H1 (cell line): Measurements from ENCODE around the gene CNNM3.
A peak's percentile ranks its signal among the peaks of the same experiment; 100 is the strongest.

ENCODE experiments used
- JUN ChIP-seq: IDR thresholded peaks from 2 replicates; pipeline ENCODE4 v1.6.1; 2011; ENCODE audit warnings: low read depth, mild to moderate bottlenecking, improper control_type of control experiment, low read length
- POLR2A ChIP-seq, 2 experiments: IDR thresholded peaks; 1 replicate in 1 of 2; 2 replicates in 1 of 2; pipeline ENCODE4 v1.6.1; 2011; ENCODE audit warnings: low read depth in 2 of 2, low read length in 2 of 2, mild to moderate bottlenecking in 2 of 2; ENCODE audit errors: control extremely low read depth in 1 of 2
- POLR2AphosphoS5 ChIP-seq: IDR thresholded peaks from 2 replicates; pipeline ENCODE4 v1.6.1; 2011; ENCODE audit warnings: low read depth, low read length
- RFX5 ChIP-seq: IDR thresholded peaks from 2 replicates; pipeline ENCODE4 v1.6.1; 2011; ENCODE audit warnings: low read depth, low read length, improper control_type of control experiment, borderline replicate concordance
- SAP30 ChIP-seq: fragments of 300-600 bp; sonication (generic); IDR thresholded peaks from 2 replicates; pipeline ENCODE4 v1.7.1; 2012; ENCODE audit warnings: low read length, moderate library complexity, mild to moderate bottlenecking, inconsistent platforms; ENCODE audit not compliant: insufficient read depth, insufficient replicate concordance
- SP2 ChIP-seq: IDR thresholded peaks from 2 replicates; pipeline ENCODE4 v1.6.1; 2012; ENCODE audit warnings: mild to moderate bottlenecking, low read length, inconsistent platforms
- SUZ12 ChIP-seq: fragments of 200-600 bp; sonication (generic); IDR thresholded peaks from 2 replicates; pipeline ENCODE4 v1.6.1; 2012; ENCODE audit warnings: mild to moderate bottlenecking, inconsistent platforms, low read length, moderate library complexity, mixed read lengths
- TF ChIP-seq, protein P1 (sequence below), 3 experiments: IDR thresholded peaks; 1 replicate in 2 of 3; 2 replicates in 1 of 3; pipeline versions ENCODE4 v1.5.1 to v1.6.1; 2011; ENCODE audit warnings: low read length in 3 of 3, mild to moderate bottlenecking in 3 of 3, inconsistent platforms in 2 of 3, low read depth in 1 of 3, moderate library complexity in 1 of 3; ENCODE audit not compliant: insufficient read depth in 1 of 3; ENCODE audit errors: control extremely low read depth in 1 of 3
- TF ChIP-seq, protein P2 (sequence below): fragments of 300-600 bp; sonication (generic); IDR thresholded peaks from 2 replicates; pipeline ENCODE4 v1.7.1; 2012; ENCODE audit warnings: low read length, moderate library complexity, mild to moderate bottlenecking, inconsistent platforms; ENCODE audit not compliant: insufficient replicate concordance

- TF ChIP-seq POLR2AphosphoS5, result peak; percentile 33; the same call in 1 of the 2 replicates
- TF ChIP-seq, protein P1, sequence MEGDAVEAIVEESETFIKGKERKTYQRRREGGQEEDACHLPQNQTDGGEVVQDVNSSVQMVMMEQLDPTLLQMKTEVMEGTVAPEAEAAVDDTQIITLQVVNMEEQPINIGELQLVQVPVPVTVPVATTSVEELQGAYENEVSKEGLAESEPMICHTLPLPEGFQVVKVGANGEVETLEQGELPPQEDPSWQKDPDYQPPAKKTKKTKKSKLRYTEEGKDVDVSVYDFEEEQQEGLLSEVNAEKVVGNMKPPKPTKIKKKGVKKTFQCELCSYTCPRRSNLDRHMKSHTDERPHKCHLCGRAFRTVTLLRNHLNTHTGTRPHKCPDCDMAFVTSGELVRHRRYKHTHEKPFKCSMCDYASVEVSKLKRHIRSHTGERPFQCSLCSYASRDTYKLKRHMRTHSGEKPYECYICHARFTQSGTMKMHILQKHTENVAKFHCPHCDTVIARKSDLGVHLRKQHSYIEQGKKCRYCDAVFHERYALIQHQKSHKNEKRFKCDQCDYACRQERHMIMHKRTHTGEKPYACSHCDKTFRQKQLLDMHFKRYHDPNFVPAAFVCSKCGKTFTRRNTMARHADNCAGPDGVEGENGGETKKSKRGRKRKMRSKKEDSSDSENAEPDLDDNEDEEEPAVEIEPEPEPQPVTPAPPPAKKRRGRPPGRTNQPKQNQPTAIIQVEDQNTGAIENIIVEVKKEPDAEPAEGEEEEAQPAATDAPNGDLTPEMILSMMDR (IDR thresholded peaks at IDR 0.05; ENCODE audit: control extremely low read depth in 1 of 3, insufficient read depth in 1 of 3, low read depth in 1 of 3, low read length in 3 of 3), result no peak
- no peak for TF ChIP-seq RFX5
- peak; percentile 14 to 50; a peak in 2 of 3 replicates for TF ChIP-seq POLR2A (IDR thresholded peaks at IDR 0.05; ENCODE audit: control extremely low read depth in 1 of 2, low read depth in 2 of 2, low read length in 2 of 2)
- TF ChIP-seq SP2, result no peak
- TF ChIP-seq, protein P2, sequence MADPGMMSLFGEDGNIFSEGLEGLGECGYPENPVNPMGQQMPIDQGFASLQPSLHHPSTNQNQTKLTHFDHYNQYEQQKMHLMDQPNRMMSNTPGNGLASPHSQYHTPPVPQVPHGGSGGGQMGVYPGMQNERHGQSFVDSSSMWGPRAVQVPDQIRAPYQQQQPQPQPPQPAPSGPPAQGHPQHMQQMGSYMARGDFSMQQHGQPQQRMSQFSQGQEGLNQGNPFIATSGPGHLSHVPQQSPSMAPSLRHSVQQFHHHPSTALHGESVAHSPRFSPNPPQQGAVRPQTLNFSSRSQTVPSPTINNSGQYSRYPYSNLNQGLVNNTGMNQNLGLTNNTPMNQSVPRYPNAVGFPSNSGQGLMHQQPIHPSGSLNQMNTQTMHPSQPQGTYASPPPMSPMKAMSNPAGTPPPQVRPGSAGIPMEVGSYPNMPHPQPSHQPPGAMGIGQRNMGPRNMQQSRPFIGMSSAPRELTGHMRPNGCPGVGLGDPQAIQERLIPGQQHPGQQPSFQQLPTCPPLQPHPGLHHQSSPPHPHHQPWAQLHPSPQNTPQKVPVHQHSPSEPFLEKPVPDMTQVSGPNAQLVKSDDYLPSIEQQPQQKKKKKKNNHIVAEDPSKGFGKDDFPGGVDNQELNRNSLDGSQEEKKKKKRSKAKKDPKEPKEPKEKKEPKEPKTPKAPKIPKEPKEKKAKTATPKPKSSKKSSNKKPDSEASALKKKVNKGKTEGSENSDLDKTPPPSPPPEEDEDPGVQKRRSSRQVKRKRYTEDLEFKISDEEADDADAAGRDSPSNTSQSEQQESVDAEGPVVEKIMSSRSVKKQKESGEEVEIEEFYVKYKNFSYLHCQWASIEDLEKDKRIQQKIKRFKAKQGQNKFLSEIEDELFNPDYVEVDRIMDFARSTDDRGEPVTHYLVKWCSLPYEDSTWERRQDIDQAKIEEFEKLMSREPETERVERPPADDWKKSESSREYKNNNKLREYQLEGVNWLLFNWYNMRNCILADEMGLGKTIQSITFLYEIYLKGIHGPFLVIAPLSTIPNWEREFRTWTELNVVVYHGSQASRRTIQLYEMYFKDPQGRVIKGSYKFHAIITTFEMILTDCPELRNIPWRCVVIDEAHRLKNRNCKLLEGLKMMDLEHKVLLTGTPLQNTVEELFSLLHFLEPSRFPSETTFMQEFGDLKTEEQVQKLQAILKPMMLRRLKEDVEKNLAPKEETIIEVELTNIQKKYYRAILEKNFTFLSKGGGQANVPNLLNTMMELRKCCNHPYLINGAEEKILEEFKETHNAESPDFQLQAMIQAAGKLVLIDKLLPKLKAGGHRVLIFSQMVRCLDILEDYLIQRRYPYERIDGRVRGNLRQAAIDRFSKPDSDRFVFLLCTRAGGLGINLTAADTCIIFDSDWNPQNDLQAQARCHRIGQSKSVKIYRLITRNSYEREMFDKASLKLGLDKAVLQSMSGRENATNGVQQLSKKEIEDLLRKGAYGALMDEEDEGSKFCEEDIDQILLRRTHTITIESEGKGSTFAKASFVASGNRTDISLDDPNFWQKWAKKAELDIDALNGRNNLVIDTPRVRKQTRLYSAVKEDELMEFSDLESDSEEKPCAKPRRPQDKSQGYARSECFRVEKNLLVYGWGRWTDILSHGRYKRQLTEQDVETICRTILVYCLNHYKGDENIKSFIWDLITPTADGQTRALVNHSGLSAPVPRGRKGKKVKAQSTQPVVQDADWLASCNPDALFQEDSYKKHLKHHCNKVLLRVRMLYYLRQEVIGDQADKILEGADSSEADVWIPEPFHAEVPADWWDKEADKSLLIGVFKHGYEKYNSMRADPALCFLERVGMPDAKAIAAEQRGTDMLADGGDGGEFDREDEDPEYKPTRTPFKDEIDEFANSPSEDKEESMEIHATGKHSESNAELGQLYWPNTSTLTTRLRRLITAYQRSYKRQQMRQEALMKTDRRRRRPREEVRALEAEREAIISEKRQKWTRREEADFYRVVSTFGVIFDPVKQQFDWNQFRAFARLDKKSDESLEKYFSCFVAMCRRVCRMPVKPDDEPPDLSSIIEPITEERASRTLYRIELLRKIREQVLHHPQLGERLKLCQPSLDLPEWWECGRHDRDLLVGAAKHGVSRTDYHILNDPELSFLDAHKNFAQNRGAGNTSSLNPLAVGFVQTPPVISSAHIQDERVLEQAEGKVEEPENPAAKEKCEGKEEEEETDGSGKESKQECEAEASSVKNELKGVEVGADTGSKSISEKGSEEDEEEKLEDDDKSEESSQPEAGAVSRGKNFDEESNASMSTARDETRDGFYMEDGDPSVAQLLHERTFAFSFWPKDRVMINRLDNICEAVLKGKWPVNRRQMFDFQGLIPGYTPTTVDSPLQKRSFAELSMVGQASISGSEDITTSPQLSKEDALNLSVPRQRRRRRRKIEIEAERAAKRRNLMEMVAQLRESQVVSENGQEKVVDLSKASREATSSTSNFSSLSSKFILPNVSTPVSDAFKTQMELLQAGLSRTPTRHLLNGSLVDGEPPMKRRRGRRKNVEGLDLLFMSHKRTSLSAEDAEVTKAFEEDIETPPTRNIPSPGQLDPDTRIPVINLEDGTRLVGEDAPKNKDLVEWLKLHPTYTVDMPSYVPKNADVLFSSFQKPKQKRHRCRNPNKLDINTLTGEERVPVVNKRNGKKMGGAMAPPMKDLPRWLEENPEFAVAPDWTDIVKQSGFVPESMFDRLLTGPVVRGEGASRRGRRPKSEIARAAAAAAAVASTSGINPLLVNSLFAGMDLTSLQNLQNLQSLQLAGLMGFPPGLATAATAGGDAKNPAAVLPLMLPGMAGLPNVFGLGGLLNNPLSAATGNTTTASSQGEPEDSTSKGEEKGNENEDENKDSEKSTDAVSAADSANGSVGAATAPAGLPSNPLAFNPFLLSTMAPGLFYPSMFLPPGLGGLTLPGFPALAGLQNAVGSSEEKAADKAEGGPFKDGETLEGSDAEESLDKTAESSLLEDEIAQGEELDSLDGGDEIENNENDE, result no peak
- no peak for TF ChIP-seq SAP30
- TF ChIP-seq JUN, result no peak
- no peak for TF ChIP-seq SUZ12
Observed at GRCh38 chr2:96841701-96842495, 25.8 kb downstream of the CNNM3 start.
